H9 (cell line): ENCODE results near the gene CRACR2A. TPM values are rescaled to one million over a fixed set of nuclear protein-coding genes. Genes with fewer than 3 reads are reported as not detected.

Experiments used
- DNase-seq: peaks from one replicate; pipeline ENCODE4 v3.0.0-alpha.2; 2017
- H2AFZ ChIP-seq: one replicate; pipeline ENCODE4 v1.6.1; 2013; ENCODE audit warnings: mild to moderate bottlenecking, low read length, control low read depth, moderate library complexity
- H2AK5ac ChIP-seq: 2 replicates; pipeline ENCODE4 v1.6.1; 2013; ENCODE audit warnings: low read length, control low read depth, mixed read lengths; ENCODE audit not compliant: insufficient read length
- H2BK120ac ChIP-seq: one replicate; pipeline ENCODE4 v1.6.1; 2013; ENCODE audit warnings: low read depth, mild to moderate bottlenecking, low read length, control low read depth, inconsistent platforms; ENCODE audit not compliant: poor library complexity, severe bottlenecking
- H2BK12ac ChIP-seq: 2 replicates; pipeline ENCODE4 v1.6.1; 2013; ENCODE audit warnings: low read length, control low read depth, mixed read lengths, low read depth; ENCODE audit not compliant: insufficient read length
- H2BK15ac ChIP-seq: 2 replicates; pipeline ENCODE4 v1.6.1; 2013; ENCODE audit warnings: low read depth, low read length, control low read depth
- H2BK20ac ChIP-seq: one replicate; pipeline ENCODE4 v1.6.1; 2013; ENCODE audit warnings: low read depth, mild to moderate bottlenecking, low read length, control low read depth, inconsistent platforms; ENCODE audit not compliant: poor library complexity, severe bottlenecking
- H2BK5ac ChIP-seq: 2 replicates; pipeline ENCODE4 v1.6.1; 2013; ENCODE audit warnings: low read length, control low read depth, mixed read lengths; ENCODE audit not compliant: insufficient read length
- H3K14ac ChIP-seq: 2 replicates; pipeline ENCODE4 v1.6.1; 2013; ENCODE audit warnings: low read length, control low read depth; ENCODE audit not compliant: insufficient read depth
- H3K18ac ChIP-seq: 2 replicates; pipeline ENCODE4 v1.6.1; 2013; ENCODE audit warnings: low read depth, mild to moderate bottlenecking, mixed read lengths, low read length, control low read depth; ENCODE audit not compliant: insufficient read length
- H3K23ac ChIP-seq: 2 replicates; pipeline ENCODE4 v1.6.1; 2013; ENCODE audit warnings: low read length, control low read depth, mixed read lengths, low read depth; ENCODE audit not compliant: insufficient read length
- H3K23me2 ChIP-seq: 2 replicates; pipeline ENCODE4 v1.6.1; 2013; ENCODE audit warnings: low read depth, mild to moderate bottlenecking, mixed read lengths, low read length, control low read depth; ENCODE audit not compliant: insufficient read length, poor library complexity, severe bottlenecking
- H3K27ac ChIP-seq: 2 replicates; pipeline ENCODE4 v1.5.1; 2013; ENCODE audit warnings: low read length, control low read depth, mixed read lengths, low read depth; ENCODE audit not compliant: insufficient read length
- H3K27me3 ChIP-seq: 2 replicates; pipeline ENCODE4 v1.6.1; 2013; ENCODE audit warnings: low read length, control low read depth, inconsistent platforms; ENCODE audit not compliant: insufficient read depth
- H3K4ac ChIP-seq: 2 replicates; pipeline ENCODE4 v1.6.1; 2013; ENCODE audit warnings: low read depth, mild to moderate bottlenecking, control low read depth, inconsistent platforms, low read length, moderate library complexity
- H3K4me1 ChIP-seq: 2 replicates; pipeline ENCODE4 v1.6.1; 2013; ENCODE audit warnings: low read length, control low read depth, inconsistent platforms; ENCODE audit not compliant: insufficient read depth
- H3K4me2 ChIP-seq: 2 replicates; pipeline ENCODE4 v1.6.1; 2013; ENCODE audit warnings: low read length, control low read depth, mixed read lengths; ENCODE audit not compliant: insufficient read length, insufficient read depth
- H3K56ac ChIP-seq: 2 replicates; pipeline ENCODE4 v1.6.1; 2013; ENCODE audit warnings: low read depth, mild to moderate bottlenecking, mixed read lengths, low read length, control low read depth; ENCODE audit not compliant: insufficient read length
- H3K79me1 ChIP-seq: 2 replicates; pipeline ENCODE4 v1.6.1; 2013; ENCODE audit warnings: low read depth, mild to moderate bottlenecking, moderate library complexity, low read length, control low read depth, inconsistent platforms; ENCODE audit not compliant: insufficient read depth, poor library complexity, severe bottlenecking
- H3K79me2 ChIP-seq: 2 replicates; pipeline ENCODE4 v1.6.1; 2013; ENCODE audit warnings: low read length, control low read depth, inconsistent platforms; ENCODE audit not compliant: insufficient read depth
- H3K9ac ChIP-seq: 2 replicates; pipeline ENCODE4 v1.6.1; 2013; ENCODE audit warnings: low read length, control low read depth, mixed read lengths; ENCODE audit not compliant: insufficient read length; ENCODE audit errors: extremely low read depth
- H3K9me3 ChIP-seq: one replicate; pipeline ENCODE4 v1.6.1; 2013; ENCODE audit warnings: low read depth, low read length, inconsistent platforms; ENCODE audit not compliant: control insufficient read depth
- H3T11ph ChIP-seq: one replicate; pipeline ENCODE4 v1.6.1; 2013; ENCODE audit warnings: mild to moderate bottlenecking, low read length, control low read depth, inconsistent platforms
- H4K20me1 ChIP-seq: one replicate; pipeline ENCODE4 v1.6.1; 2013; ENCODE audit not compliant: control insufficient read depth, insufficient read length, insufficient read depth
- H4K5ac ChIP-seq: 2 replicates; pipeline ENCODE4 v1.6.1; 2013; ENCODE audit warnings: low read depth, mild to moderate bottlenecking, mixed read lengths, low read length, control low read depth; ENCODE audit not compliant: insufficient read length
- H4K8ac ChIP-seq: replicated peaks from 2 replicates; pipeline ENCODE4 v1.6.1; 2013; ENCODE audit warnings: low read length, control low read depth, mixed read lengths, low read depth; ENCODE audit not compliant: insufficient read length
- H4K91ac ChIP-seq: 2 replicates; pipeline ENCODE4 v1.6.1; 2013; ENCODE audit warnings: low read depth, mild to moderate bottlenecking, moderate library complexity, mixed read lengths, low read length, control low read depth; ENCODE audit not compliant: insufficient read length
- H3K27ac Mint-ChIP-seq, 3 experiments: 2 replicates in 2 of 3; 3 replicates in 1 of 3; pipeline ENCODE4 v1.8.0; 2020 to 2021; ENCODE audit warnings: mixed read lengths in 3 of 3, mild to moderate bottlenecking in 1 of 3, moderate library complexity in 1 of 3
- H3K27me3 Mint-ChIP-seq: 2 replicates; pipeline ENCODE4 v1.8.0; 2021; ENCODE audit warnings: low read depth, mild to moderate bottlenecking, moderate library complexity, mixed read lengths
- H3K36me3 Mint-ChIP-seq, 3 experiments: 2 replicates in 2 of 3; 3 replicates in 1 of 3; pipeline ENCODE4 v1.8.0; 2020 to 2021; ENCODE audit warnings: low read depth in 3 of 3, mixed read lengths in 3 of 3; ENCODE audit not compliant: insufficient read depth in 1 of 3
- H3K4me1 Mint-ChIP-seq, 2 experiments: 2 replicates each; pipeline ENCODE4 v1.8.0; 2020; ENCODE audit warnings: mixed read lengths in 2 of 2
- H3K4me3 Mint-ChIP-seq, 2 experiments: 2 replicates in 1 of 2; 3 replicates in 1 of 2; pipeline ENCODE4 v1.8.0; 2020 to 2021; ENCODE audit warnings: mild to moderate bottlenecking in 2 of 2, mixed read lengths in 2 of 2, moderate library complexity in 1 of 2
- H3K9me3 Mint-ChIP-seq, 2 experiments: 2 replicates in 1 of 2; 3 replicates in 1 of 2; pipeline ENCODE4 v1.8.0; 2020; ENCODE audit warnings: mild to moderate bottlenecking in 2 of 2, mixed read lengths in 2 of 2, moderate library complexity in 1 of 2
- total RNA-seq: library from RNA; stranded (reverse); gene quantifications from 2 replicates; pipeline ENCODE4 v1.2.1, GENCODE V29; 2021
- TF ChIP-seq, protein P1 (sequence below): fragments of 200-600 bp; sonication (generic); conservative IDR thresholded peaks from 3 replicates; pipeline ENCODE4 v1.8.0; 2021; ENCODE audit warnings: antibody characterized with exemption, mild to moderate bottlenecking

Gene CRACR2A
- total RNA-seq, 1 experiment from 2014 or later, result 2.0 TPM

- Histone ChIP-seq H2BK12ac (no peak overlapping the region), H4K5ac (no peak overlapping the region), H3K9ac (no peak overlapping the region), H3K79me1 (no peaks in the 10 kb centered on the region), H2BK5ac (no peak overlapping the region), H4K20me1 (no peaks in the 10 kb centered on the region), H3K9me3 (no peaks in the 10 kb centered on the region), H3K79me2 (no peaks in the 10 kb centered on the region), H2BK15ac (no peak overlapping the region), H3T11ph (no peak overlapping the region), H3K23me2 (no peaks in the 10 kb centered on the region), H4K8ac (no peak overlapping the region), H3K14ac (no peak overlapping the region), H2AFZ (no peak overlapping the region), H2AK5ac (no peak overlapping the region), H4K91ac (no peak overlapping the region), H3K4me2 (no peak overlapping the region), H3K56ac (no peak overlapping the region), H3K4me1 (no peaks in the 10 kb centered on the region), H3K18ac (no peak overlapping the region), H3K27me3 (no peaks in the 10 kb centered on the region), H2BK20ac (no peak overlapping the region), H3K23ac (no peak overlapping the region), H2BK120ac (no peak overlapping the region), H3K4ac (no peak overlapping the region), H3K27ac (no peak overlapping the region)
- Mint-ChIP-seq H3K27ac (no peak overlapping the region), H3K4me3 (no peak overlapping the region), H3K27me3 (peaks cover 1% of the 10 kb centered on the region), H3K9me3 (no peaks in the 10 kb centered on the region), H3K36me3 (no peaks in the 10 kb centered on the region; a peak in 1 of 7 replicates), H3K4me1 (peaks cover 0 to 23% of the 10 kb centered on the region in 2 experiments)
- TF ChIP-seq, protein P1, sequence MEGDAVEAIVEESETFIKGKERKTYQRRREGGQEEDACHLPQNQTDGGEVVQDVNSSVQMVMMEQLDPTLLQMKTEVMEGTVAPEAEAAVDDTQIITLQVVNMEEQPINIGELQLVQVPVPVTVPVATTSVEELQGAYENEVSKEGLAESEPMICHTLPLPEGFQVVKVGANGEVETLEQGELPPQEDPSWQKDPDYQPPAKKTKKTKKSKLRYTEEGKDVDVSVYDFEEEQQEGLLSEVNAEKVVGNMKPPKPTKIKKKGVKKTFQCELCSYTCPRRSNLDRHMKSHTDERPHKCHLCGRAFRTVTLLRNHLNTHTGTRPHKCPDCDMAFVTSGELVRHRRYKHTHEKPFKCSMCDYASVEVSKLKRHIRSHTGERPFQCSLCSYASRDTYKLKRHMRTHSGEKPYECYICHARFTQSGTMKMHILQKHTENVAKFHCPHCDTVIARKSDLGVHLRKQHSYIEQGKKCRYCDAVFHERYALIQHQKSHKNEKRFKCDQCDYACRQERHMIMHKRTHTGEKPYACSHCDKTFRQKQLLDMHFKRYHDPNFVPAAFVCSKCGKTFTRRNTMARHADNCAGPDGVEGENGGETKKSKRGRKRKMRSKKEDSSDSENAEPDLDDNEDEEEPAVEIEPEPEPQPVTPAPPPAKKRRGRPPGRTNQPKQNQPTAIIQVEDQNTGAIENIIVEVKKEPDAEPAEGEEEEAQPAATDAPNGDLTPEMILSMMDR, result no peak
- DNase-seq, result no peak
Measured at GRCh38 chr12:3572560-3572959, 180.3 kb downstream of the CRACR2A start.
